BJ (cell line): ENCODE results near the gene PRKAR1A. TPM values are rescaled to one million over a fixed set of nuclear protein-coding genes. Genes with fewer than 3 reads are reported as not detected.

Source experiments
- CTCF ChIA-PET: fragments of 350-600 bp; formaldehyde crosslinking; extraction: SDS; loops from one replicate; lab custom pipeline; 2021; ENCODE audit warnings: antibody characterized with exemption, inconsistent platforms; lab: Yijun Ruan, JAX
- POLR2A ChIA-PET: fragments of 300-600 bp; sonication (Branson Sonifier 250); formaldehyde crosslinking; extraction: SDS; loops from one replicate; lab custom pipeline; 2021; ENCODE audit warnings: antibody characterized with exemption; lab: Charles Lee
- DNase-seq: peaks from one replicate; pipeline ENCODE4 v3.0.0-alpha.2; 2011; ENCODE audit warnings: low read depth
- H3K27me3 ChIP-seq: 2 replicates; pipeline ENCODE4 v1.6.0; 2011; ENCODE audit warnings: low read length; ENCODE audit not compliant: control insufficient read depth, insufficient read depth
- H3K36me3 ChIP-seq: 2 replicates; pipeline ENCODE4 v1.5.1; 2011; ENCODE audit warnings: low read length; ENCODE audit not compliant: control insufficient read depth, insufficient read depth
- H3K4me3 ChIP-seq: 2 replicates; pipeline ENCODE4 v1.5.1; 2011; ENCODE audit warnings: low read depth, mild to moderate bottlenecking, control low read depth, low read length
- CTCF ChIP-seq: IDR thresholded peaks from 2 replicates; pipeline ENCODE4 v1.5.1; 2011; ENCODE audit warnings: low read depth, mild to moderate bottlenecking, control low read depth, inconsistent platforms, low read length, moderate library complexity; ENCODE audit not compliant: insufficient read depth
- polyA plus RNA-seq: library from polyadenylated mRNA; depleted of rRNA; stranded (reverse); fragments of >200 nt; gene quantifications from 2 replicates; pipeline ENCODE4 v1.2.3, GENCODE V29; 2011

PRKAR1A gene
- polyA plus RNA-seq, 1 experiment: 228 TPM

DNA sequence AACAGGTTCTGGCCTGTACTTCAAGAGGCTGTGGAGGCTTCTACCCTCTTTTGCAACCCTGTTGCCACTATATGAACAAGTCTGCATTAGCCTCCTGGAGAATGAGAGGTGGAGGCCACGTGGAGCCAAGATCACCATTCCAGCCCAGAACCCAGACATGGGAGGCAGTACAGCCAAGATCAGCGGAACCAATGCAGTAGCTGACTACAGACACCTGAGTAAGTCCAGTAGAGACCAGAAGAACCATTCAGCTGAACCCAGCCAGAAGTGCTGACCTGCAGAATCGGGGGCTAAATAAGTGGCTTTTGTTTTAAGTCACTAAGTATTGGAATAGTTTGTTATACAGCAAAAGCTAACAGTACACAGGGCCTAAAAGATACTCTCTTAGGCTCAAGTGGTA lies 76.9 kb downstream of the PRKAR1A start:
- POLR2A ChIA-PET: no interaction called here
- H3K36me3 ChIP-seq: no peaks in the 10 kb centered on the region
- TF ChIP-seq CTCF: no peak
- H3K4me3 ChIP-seq: no peak overlapping the region
- H3K27me3 ChIP-seq: no peaks in the 10 kb centered on the region; the same call in 1 of the 2 replicates
- DNase-seq: no peak
- CTCF ChIA-PET: interaction anchor here (1.8 kb wide), 1 partner anchor 25 kb away, joined by 6 read pairs; no protein-coding TSS in a partner anchor

- CTCF ChIA-PET: interaction anchor here (0.7 to 2.7 kb wide), 5 partner anchors 10 to 168 kb away, joined by 3 to 9 read pairs (median 5); partner anchors contain the start of gene FAM20A
- DNase-seq: no peak
- Histone ChIP-seq H3K4me3 (no peak overlapping the region), H3K27me3 (no peaks in the 10 kb centered on the region), H3K36me3 (no peaks in the 10 kb centered on the region)
- TF ChIP-seq CTCF: no peak
- POLR2A ChIA-PET: no interaction called here
Observed at GRCh38 chr17:68591583-68591982, 79.4 kb downstream of the PRKAR1A start.

DNA sequence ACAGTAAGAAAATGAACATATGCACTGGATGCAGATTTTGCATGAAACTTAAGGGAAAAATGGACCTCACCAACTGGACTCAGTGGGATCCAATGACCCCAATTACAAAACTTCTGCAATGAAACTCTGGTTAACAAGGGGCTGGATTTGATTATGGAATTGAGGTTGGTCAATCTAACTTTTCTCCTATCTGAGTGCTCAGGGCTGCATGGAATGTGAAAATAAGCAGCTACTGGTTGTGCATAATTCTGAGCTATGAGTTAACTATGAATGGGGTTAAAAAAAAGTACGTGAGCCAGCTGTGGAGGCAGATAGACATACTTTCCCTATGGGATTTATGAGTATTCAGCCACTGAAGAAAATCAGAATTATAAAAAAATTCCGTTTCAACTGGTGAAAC lies 79.8 kb downstream of the PRKAR1A start:
- DNase-seq: no peak
- H3K4me3 ChIP-seq: no peak overlapping the region
- TF ChIP-seq CTCF: no peak
- CTCF ChIA-PET: interaction anchor here (0.7 to 2.7 kb wide), 7 partner anchors 9 to 168 kb away, joined by 3 to 9 read pairs (median 5); partner anchors contain the start of gene FAM20A
- no peaks in the 10 kb centered on the region for H3K27me3 ChIP-seq
- POLR2A ChIA-PET: interaction anchor here (0.6 kb wide), 1 partner anchor 67 kb away, joined by 9 read pairs; no protein-coding TSS in a partner anchor
- no peaks in the 10 kb centered on the region for H3K36me3 ChIP-seq

DNA sequence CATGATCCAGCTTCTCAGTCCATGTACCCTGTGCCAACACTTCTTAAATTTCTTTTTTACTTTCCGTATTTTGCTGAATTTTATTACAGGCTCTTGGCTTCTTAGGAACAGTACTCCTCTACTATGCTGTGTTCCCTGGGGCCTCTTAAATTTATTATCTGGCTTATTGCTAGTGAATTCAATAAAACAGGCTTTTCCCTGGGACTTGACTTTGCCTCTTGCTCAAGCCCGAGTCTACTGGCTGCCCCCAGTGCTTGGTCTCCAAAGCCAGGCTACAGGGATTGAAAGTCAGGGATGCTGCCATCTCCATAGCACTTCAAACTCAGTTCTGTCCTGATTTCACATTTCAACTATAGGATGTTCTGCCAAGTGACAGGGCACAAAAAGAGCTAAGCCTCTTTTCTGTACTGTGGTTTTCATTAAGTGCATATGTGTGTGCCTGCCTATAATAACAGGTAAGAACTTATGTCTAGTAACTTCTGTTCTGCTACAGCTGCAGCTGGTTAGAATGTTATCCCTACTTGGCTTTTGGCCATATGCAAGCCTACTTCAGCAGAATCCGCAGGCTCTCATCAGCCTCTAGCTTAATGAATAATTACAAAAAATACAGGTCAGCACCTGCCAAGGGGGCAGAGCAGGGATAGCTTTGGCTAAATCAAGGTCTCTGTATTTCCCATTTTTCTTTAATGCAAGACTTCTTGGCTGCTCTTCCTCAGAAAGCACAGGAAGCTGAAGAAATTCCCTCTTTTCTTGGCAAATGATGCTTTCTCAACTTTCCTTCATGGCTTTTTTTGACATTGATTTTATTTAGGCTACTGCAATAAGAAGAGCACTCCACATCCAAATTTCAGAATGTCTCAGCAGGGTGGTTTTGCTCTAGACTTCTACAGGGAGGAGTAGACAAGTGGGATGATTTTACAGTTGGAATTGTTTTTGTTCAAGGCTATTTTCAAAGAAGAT lies 80.7 kb downstream of the PRKAR1A start:
- no peak for TF ChIP-seq CTCF
- H3K27me3 ChIP-seq: no peaks in the 10 kb centered on the region
- no peak overlapping the region for H3K4me3 ChIP-seq
- H3K36me3 ChIP-seq: no peaks in the 10 kb centered on the region
- DNase-seq: no peak
- ChIA-PET POLR2A (interaction anchor here (0.6 kb wide), 1 partner anchor 68 kb away, joined by 9 read pairs; no protein-coding TSS in a partner anchor), CTCF (interaction anchor here (0.7 to 2.7 kb wide), 11 partner anchors 8 to 140 kb away, joined by 3 to 9 read pairs (median 5); partner anchors contain the start of gene FAM20A)

DNA sequence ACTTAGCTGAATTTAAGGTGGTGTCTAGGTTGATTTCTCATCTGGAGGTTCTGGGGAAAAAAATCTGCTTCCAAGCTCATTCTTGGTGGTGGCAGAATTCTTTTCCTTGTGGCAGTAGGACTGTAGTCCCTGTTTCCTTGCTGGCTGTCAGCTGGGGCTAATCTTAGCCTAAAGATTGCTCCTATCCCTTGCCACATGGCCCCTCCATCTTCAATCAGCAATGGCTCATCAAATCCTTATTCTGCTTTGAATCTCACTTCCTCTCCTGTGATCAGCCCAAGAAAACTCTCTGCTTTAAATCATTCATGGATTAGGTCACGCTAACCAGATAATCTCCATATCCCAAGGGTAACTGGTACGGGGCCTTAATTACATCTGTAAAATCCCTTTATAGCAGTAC lies 82.3 kb downstream of the PRKAR1A start:
- Histone ChIP-seq H3K4me3 (no peak overlapping the region), H3K36me3 (no peaks in the 10 kb centered on the region), H3K27me3 (no peaks in the 10 kb centered on the region)
- POLR2A ChIA-PET: no interaction called here
- no peak for TF ChIP-seq CTCF
- no peak for DNase-seq
- CTCF ChIA-PET: interaction anchor here (0.6 to 1.3 kb wide), 2 partner anchors 18 to 19 kb away, joined by 3 to 5 read pairs; no protein-coding TSS in a partner anchor
